Lung (tissue), 12 donors: ENCODE data around the gene EIF3D. TPM values are rescaled to one million over a fixed set of nuclear protein-coding genes. Genes with fewer than 3 reads are reported as not detected.
A peak's percentile ranks its signal among the peaks of the same experiment; 100 is the strongest.
"Not testable (repeated sequence)": the region's sequence is repeated elsewhere in the genome, so short reads cannot be mapped to it uniquely, and the experiment has no call there.

Experiments used
- ATAC-seq: fragments of 200-7000 bp; cut with Tn5 transposase; one replicate; pipeline ENCODE4 v1.9.1; 2020; ENCODE audit warnings: moderate number of reproducible peaks; ENCODE audit not compliant: insufficient read depth, low FRiP score
- DNase-seq, 3 donors: peaks; one replicate each; pipeline ENCODE4 v3.0.0-alpha.2; 2013 to 2017
- H3K27ac ChIP-seq, 2 donors: one replicate each; pipeline ENCODE4 v1.5.1; 2013; ENCODE audit warnings: mild to moderate bottlenecking in 2 of 2, moderate library complexity in 2 of 2, control low read depth in 1 of 2, inconsistent platforms in 1 of 2, low read depth in 1 of 2, low read length in 1 of 2
- H3K27me3 ChIP-seq, 3 donors: one replicate each; pipeline ENCODE4 v1.5.1; 2013; ENCODE audit warnings: low read length in 2 of 3; ENCODE audit not compliant: control insufficient read depth in 3 of 3, insufficient read depth in 3 of 3
- H3K36me3 ChIP-seq, 4 donors: one replicate each; pipeline ENCODE4 v1.5.1; 2013; ENCODE audit warnings: low read length in 4 of 4, mild to moderate bottlenecking in 1 of 4, moderate library complexity in 1 of 4; ENCODE audit not compliant: control insufficient read depth in 4 of 4, insufficient read depth in 4 of 4
- H3K4me1 ChIP-seq, 5 donors: one replicate each; pipeline ENCODE4 v1.5.1; 2013; ENCODE audit warnings: low read length in 5 of 5, mild to moderate bottlenecking in 2 of 5, moderate library complexity in 1 of 5; ENCODE audit not compliant: control insufficient read depth in 5 of 5, insufficient read depth in 5 of 5
- H3K4me3 ChIP-seq: one replicate; pipeline ENCODE4 v1.5.1; 2013; ENCODE audit warnings: mild to moderate bottlenecking, control low read depth, moderate library complexity
- H3K9ac ChIP-seq, 2 donors: one replicate each; pipeline ENCODE4 v1.5.1; 2013; ENCODE audit warnings: low read length in 2 of 2, control low read depth in 1 of 2; ENCODE audit not compliant: insufficient read depth in 1 of 2
- H3K9me3 ChIP-seq, 4 donors: one replicate each; pipeline ENCODE4 v1.5.1; 2013; ENCODE audit warnings: low read length in 3 of 4, mild to moderate bottlenecking in 1 of 4, moderate library complexity in 1 of 4; ENCODE audit not compliant: control insufficient read depth in 4 of 4, insufficient read depth in 3 of 4
- CTCF ChIP-seq: IDR thresholded peaks from 2 replicates; pipeline ENCODE4 v1.5.1; 2012; ENCODE audit warnings: mild to moderate bottlenecking; ENCODE audit errors: control extremely low read depth, extremely low read depth
- WGBS, 2 donors: extraction: QIAGEN DNeasy Blood & Tissue Kit; methylation state at CpG; one replicate each; pipeline ENCODE4 v1.1.7; 2013; 5-methylcytosine and 5-hydroxymethylcytosine counted together
- polyA plus RNA-seq, 2 donors: library from polyadenylated mRNA; stranded (reverse); fragments of 200-250 nt; gene quantifications; one replicate each; pipeline ENCODE4 v1.2.1, GENCODE V29; 2013
- total RNA-seq, 2 donors: library from RNA; depleted of rRNA in 1 of 2; stranded (reverse); fragments of >200 nt in 1 of 2; gene quantifications; one replicate each; pipeline ENCODE4 v1.2.1, GENCODE V29; 2014 to 2021
- donor health status: control.
- donor health status: control.
- donor health status: Bipolar disorder and iron deficiency.
- donor health status: healthy.
- donor health status: DM: yes; HTN: yes; CAD: no.

The EIF3D gene
- total and polyA plus RNA-seq, 4 donors = 123 to 221 (median 174) TPM

GRCh38 chr22:36532466-36532865, 3.5 kb upstream of the EIF3D start:
- no peak overlapping the region for H3K4me3 ChIP-seq
- peaks cover 0 to 11% (median 4%) of the 10 kb centered on the region in 5 donors for H3K4me1 ChIP-seq
- ATAC-seq (no peak), DNase-seq (no peak)
- no peaks in the 10 kb centered on the region for H3K36me3 ChIP-seq
- H3K9ac ChIP-seq = no peak overlapping the region
- WGBS, 2 donors = 77 to 96% methylated on average over 2 of the region's 2 CpGs
- H3K27ac ChIP-seq = no peak overlapping the region
- TF ChIP-seq CTCF = no peak
- no peaks in the 10 kb centered on the region for H3K27me3 ChIP-seq
- H3K9me3 ChIP-seq = no peaks in the 10 kb centered on the region

GRCh38 chr22:36528341-36528740, 625 bp downstream of the EIF3D start:
- Histone ChIP-seq H3K9me3 (no peaks in the 10 kb centered on the region), H3K4me3 (peak overlapping the region; percentile 54), H3K36me3 (peaks cover 22 to 30% (median 29%) of the 10 kb centered on the region in 4 donors), H3K4me1 (peaks cover 0 to 11% (median 4%) of the 10 kb centered on the region in 5 donors), H3K27me3 (no peaks in the 10 kb centered on the region), H3K9ac (peak overlapping the region; percentile 94 to 95), H3K27ac (peak overlapping the region; percentile 75 to 95)
- 6 to 8% methylated on average over 8 of the region's 8 CpGs for WGBS, 2 donors
- ATAC-seq (no peak), DNase-seq (peak in 1 of 3 donors; percentile 37)
- no peak for TF ChIP-seq CTCF

- peaks cover 56 to 70% (median 66%) of the 10 kb centered on the region in 4 donors for H3K36me3 ChIP-seq
- peaks cover 0 to 4% (median 0%) of the 10 kb centered on the region in 5 donors for H3K4me1 ChIP-seq
- no peak overlapping the region for H3K27ac ChIP-seq
- TF ChIP-seq CTCF = no peak
- H3K9ac ChIP-seq = no peak overlapping the region
- no peak for DNase-seq
- H3K27me3 ChIP-seq = no peaks in the 10 kb centered on the region
- WGBS, 2 donors = 94 to 99% methylated on average over 6 of the region's 6 CpGs
- no peak overlapping the region for H3K4me3 ChIP-seq
- ATAC-seq = no peak
- no peaks in the 10 kb centered on the region for H3K9me3 ChIP-seq
Observed at GRCh38 chr22:36522662-36523061, 6.3 kb downstream of the EIF3D start.

- Histone ChIP-seq H3K36me3 (peaks cover 68 to 80% (median 75%) of the 10 kb centered on the region in 4 donors), H3K27me3 (no peaks in the 10 kb centered on the region), H3K27ac (no peak overlapping the region), H3K9ac (no peak overlapping the region), H3K4me1 (no peaks in the 10 kb centered on the region), H3K4me3 (no peak overlapping the region), H3K9me3 (peaks cover 0 to 2% (median 0%) of the 10 kb centered on the region in 4 donors)
- DNase-seq = no peak
- TF ChIP-seq CTCF = no peak
- 68 to 76% methylated on average over 3 of the region's 3 CpGs for WGBS, 2 donors
- no peak for ATAC-seq
Observed at GRCh38 chr22:36520423-36520822, 8.5 kb downstream of the EIF3D start.

- not testable (repeated sequence) for H3K9ac ChIP-seq, ATAC-seq, H3K4me3 ChIP-seq, H3K4me1 ChIP-seq, H3K9me3 ChIP-seq, H3K27ac ChIP-seq, H3K27me3 ChIP-seq, DNase-seq
- H3K36me3 ChIP-seq = peaks cover 71 to 78% (median 74%) of the 10 kb centered on the region in 4 donors
- WGBS, 2 donors = 59 to 72% methylated on average over 2 of the region's 2 CpGs
Observed at GRCh38 chr22:36519906-36520305, 9.1 kb downstream of the EIF3D start.
